HUES64 (cell line): ENCODE results near the gene PTPRF. TPM values are rescaled to one million over a fixed set of nuclear protein-coding genes. Genes with fewer than 3 reads are reported as not detected.
A peak's percentile ranks its signal among the peaks of the same experiment; 100 is the strongest.
"Not testable (repeated sequence)": the region's sequence is repeated elsewhere in the genome, so short reads cannot be mapped to it uniquely, and the experiment has no call there.

Experiments used
- H3K27ac ChIP-seq: 2 replicates; pipeline ENCODE4 v1.7.0; 2013; ENCODE audit warnings: low read depth, low read length, inconsistent platforms
- H3K27me3 ChIP-seq: 2 replicates; pipeline ENCODE4 v1.6.1; 2013; ENCODE audit warnings: mild to moderate bottlenecking, low read length; ENCODE audit not compliant: insufficient read depth
- H3K36me3 ChIP-seq: 2 replicates; pipeline ENCODE4 v1.6.1; 2013; ENCODE audit warnings: mild to moderate bottlenecking, low read length; ENCODE audit not compliant: insufficient read depth
- H3K4me1 ChIP-seq: 2 replicates; pipeline ENCODE4 v1.6.1; 2013; ENCODE audit warnings: mild to moderate bottlenecking, low read length, moderate library complexity; ENCODE audit not compliant: insufficient read depth
- H3K4me3 ChIP-seq: 2 replicates; pipeline ENCODE4 v1.5.1; 2013; ENCODE audit warnings: mild to moderate bottlenecking, low read length, moderate library complexity
- H3K9ac ChIP-seq: 2 replicates; pipeline ENCODE4 v1.6.1; 2013; ENCODE audit warnings: mild to moderate bottlenecking, low read depth, low read length
- H3K9me3 ChIP-seq: 2 replicates; pipeline ENCODE4 v1.6.1; 2013; ENCODE audit warnings: low read depth, low read length; ENCODE audit not compliant: insufficient read depth
- WGBS: fragments of 150-250, 120-280 bp; methylation state at CpG from one replicate; pipeline ENCODE4 v1.1.7; 2013; ENCODE audit warnings: missing lambda C conversion rate; 5-methylcytosine and 5-hydroxymethylcytosine counted together
- polyA plus RNA-seq, 2 experiments: library from polyadenylated mRNA; stranded (reverse); fragments of 50-300 nt; gene quantifications; one replicate each; pipeline ENCODE4 v1.2.3, GENCODE V29; 2013

The PTPRF gene
- polyA plus RNA-seq (2013, experiment 1 of 2), result 71.1 TPM
- 87.6 TPM for polyA plus RNA-seq (2013, experiment 2 of 2)

GRCh38 chr1:43530483-43531106, at the start of gene PTPRF:
TSS of gene PTPRF (plus strand) at chr1:43530883. CDS start at chr1:43545076, 14,193 bp downstream.
- Histone ChIP-seq H3K9ac (peak within 1 kb of the TSS; percentile 43), H3K27ac (peak within 1 kb of the TSS; percentile 17; the same call in 1 of the 2 replicates), H3K4me1 (peaks cover 37% of the 10 kb centered on the region), H3K4me3 (peak within 1 kb of the TSS; percentile 66), H3K27me3 (peaks cover 17% of the 10 kb centered on the region), H3K36me3 (no peaks in the 10 kb centered on the region), H3K9me3 (no peaks in the 10 kb centered on the region)
- 1% methylated on average over 57 of the region's 58 CpGs for WGBS

DNA sequence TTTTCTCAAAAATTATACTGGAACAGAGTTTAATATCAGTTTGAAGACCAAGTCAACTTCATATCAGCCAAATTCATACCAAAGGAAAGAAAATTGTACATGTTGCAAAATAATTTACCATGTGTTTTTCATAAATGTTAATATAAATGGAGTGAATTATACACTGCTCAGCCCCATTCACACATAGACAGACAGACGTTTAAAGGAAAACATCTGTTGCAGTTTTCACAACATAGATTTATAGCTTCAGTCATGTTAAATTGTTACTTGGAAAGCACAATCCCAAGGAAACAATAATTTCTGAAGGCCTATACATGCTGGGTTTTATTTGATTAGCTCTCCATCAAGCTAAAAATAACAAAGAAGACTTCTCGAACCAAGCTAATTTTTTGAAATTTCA, 49.2 kb upstream of the PTPRF start:
- 100% methylated on average over 1 of the region's 2 CpGs for WGBS
- Histone ChIP-seq H3K27me3 (no peaks in the 10 kb centered on the region), H3K27ac (no peak overlapping the region), H3K9me3 (0 out of 2 replicates have a peak, but pooled peaks cover 2% of the 10 kb centered on the region), H3K4me3 (no peak overlapping the region), H3K9ac (no peak overlapping the region), H3K36me3 (no peaks in the 10 kb centered on the region), H3K4me1 (no peaks in the 10 kb centered on the region; the same call in 1 of the 2 replicates)

DNA sequence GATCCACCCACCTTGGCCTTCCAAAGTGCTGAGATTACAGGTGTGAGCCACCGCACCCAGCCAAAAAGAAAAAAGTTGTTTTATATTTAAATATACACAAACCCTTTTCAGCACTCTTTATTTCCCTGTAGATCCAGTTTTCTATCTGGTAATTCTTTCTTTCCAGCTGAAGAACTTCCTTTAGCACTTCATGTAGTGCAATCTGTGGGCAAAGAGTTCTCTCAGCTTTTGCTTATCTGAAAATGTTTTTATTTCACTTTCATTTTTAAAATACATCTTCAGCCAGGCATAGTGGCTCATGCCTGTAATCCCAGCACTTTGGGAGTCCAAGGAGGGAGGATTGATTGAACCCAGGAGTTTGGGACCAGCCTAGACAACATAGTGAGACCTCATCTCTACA, 48.5 kb upstream of the PTPRF start:
- Histone ChIP-seq H3K4me1 (no peaks in the 10 kb centered on the region), H3K27me3 (no peaks in the 10 kb centered on the region), H3K9ac (no peak overlapping the region), H3K4me3 (no peak overlapping the region), H3K27ac (no peak overlapping the region), H3K36me3 (no peaks in the 10 kb centered on the region), H3K9me3 (0 out of 2 replicates have a peak, but pooled peaks cover 3% of the 10 kb centered on the region)
- no CpG with 5 or more reads among the region's 1 CpG for WGBS

- H3K4me1 ChIP-seq, result no peaks in the 10 kb centered on the region
- no peak overlapping the region for H3K9ac ChIP-seq
- H3K36me3 ChIP-seq, result no peaks in the 10 kb centered on the region
- 88% methylated on average over 2 of the region's 2 CpGs for WGBS
- H3K4me3 ChIP-seq, result no peak overlapping the region
- no peaks in the 10 kb centered on the region for H3K27me3 ChIP-seq
- peaks cover 11% of the 10 kb centered on the region; the same call in 1 of the 2 replicates for H3K9me3 ChIP-seq
- H3K27ac ChIP-seq, result no peak overlapping the region
These were observed 46.3 kb upstream of the PTPRF start for GRCh38 chr1:43484367-43484766.

GRCh38 chr1:43488165-43488564, 42.5 kb upstream of the PTPRF start:
- no peaks in the 10 kb centered on the region for H3K4me1 ChIP-seq
- H3K27ac ChIP-seq, result no peak overlapping the region
- H3K4me3 ChIP-seq, result no peak overlapping the region
- H3K9me3 ChIP-seq, result peaks cover 20% of the 10 kb centered on the region
- H3K27me3 ChIP-seq, result no peaks in the 10 kb centered on the region
- H3K36me3 ChIP-seq, result no peaks in the 10 kb centered on the region
- WGBS, result 83% methylated on average over 1 of the region's 1 CpG
- H3K9ac ChIP-seq, result no peak overlapping the region

- Histone ChIP-seq H3K36me3 (no peaks in the 10 kb centered on the region), H3K27ac (no peak overlapping the region), H3K4me1 (peaks cover 18% of the 10 kb centered on the region), H3K9me3 (peaks cover 20% of the 10 kb centered on the region), H3K27me3 (no peaks in the 10 kb centered on the region), H3K9ac (no peak overlapping the region), H3K4me3 (no peak overlapping the region)
- WGBS, result 100% methylated on average over 1 of the region's 1 CpG
These were observed 39.6 kb upstream of the PTPRF start for GRCh38 chr1:43491061-43491460.

DNA sequence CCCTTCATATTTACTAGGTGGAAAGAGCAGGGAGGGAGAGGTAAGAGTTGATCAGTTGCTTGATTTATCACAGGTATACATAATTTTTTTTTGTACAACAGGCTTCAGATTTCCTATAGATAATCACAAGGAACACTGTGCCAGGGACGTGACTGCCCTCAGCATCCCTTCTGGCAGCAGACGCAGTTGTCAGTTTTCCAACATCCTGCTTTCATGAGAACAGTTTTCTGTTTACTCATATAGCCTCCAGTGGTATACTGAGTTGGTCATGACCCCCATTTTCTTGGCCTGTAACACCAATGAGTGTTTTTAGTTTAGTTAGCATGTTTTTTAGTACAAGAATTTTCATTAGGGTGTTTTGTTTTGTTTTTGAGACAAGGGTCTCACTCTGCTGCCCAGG, 37.9 kb upstream of the PTPRF start:
- H3K9me3 ChIP-seq, result peaks cover 15% of the 10 kb centered on the region
- H3K4me1 ChIP-seq, result peaks cover 18% of the 10 kb centered on the region
- 93% methylated on average over 2 of the region's 2 CpGs for WGBS
- no peak overlapping the region for H3K4me3 ChIP-seq
- H3K27me3 ChIP-seq, result no peaks in the 10 kb centered on the region
- no peak overlapping the region for H3K9ac ChIP-seq
- no peaks in the 10 kb centered on the region for H3K36me3 ChIP-seq
- H3K27ac ChIP-seq, result no peak overlapping the region

DNA sequence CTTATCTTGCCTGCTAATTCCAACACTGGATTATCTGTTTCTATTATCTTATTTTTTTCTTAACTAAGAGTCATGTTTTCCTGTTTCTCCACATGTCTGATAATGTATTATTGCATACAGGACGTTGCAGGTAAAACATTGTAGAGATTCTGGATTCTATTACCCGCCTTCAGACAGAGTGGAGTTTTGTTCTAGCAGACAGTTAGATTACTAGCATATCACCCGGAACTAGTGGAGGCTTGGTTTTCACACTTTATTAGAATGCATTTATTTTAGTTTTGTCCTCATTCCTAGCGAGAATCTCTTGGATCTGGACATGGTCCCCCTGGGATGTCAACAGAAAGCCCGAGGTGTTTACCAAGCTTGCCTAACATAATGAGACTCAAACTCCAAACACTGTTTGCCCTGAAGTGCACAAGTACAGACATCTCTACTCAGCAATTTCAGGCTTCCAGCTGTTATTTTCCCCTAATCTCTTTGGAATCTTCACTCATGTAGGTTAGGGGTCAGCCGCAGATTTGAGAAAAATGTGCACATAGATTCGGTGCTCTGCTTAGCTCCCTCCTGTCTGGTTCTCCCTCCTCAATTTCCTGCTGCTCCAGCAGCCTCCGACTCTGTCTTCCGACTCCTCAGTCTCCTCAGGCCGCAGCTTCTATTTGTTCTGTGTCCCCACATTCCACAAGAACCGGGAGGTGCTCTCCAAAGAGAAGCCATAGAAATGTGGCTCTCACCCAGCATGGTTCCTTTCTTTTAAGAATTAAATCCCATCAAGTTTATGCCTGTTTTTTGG, 36.8 kb upstream of the PTPRF start:
- Histone ChIP-seq H3K27ac (peak overlapping the region; percentile 27; the same call in 1 of the 2 replicates), H3K9ac (0 out of 2 replicates have a peak overlapping the region, but pooled peaks have one; percentile 16), H3K27me3 (no peaks in the 10 kb centered on the region), H3K4me3 (peak overlapping the region; percentile 11; the same call in 1 of the 2 replicates), H3K4me1 (peaks cover 18% of the 10 kb centered on the region), H3K9me3 (peaks cover 9% of the 10 kb centered on the region; the same call in 1 of the 2 replicates), H3K36me3 (no peaks in the 10 kb centered on the region)
- WGBS, result 47% methylated on average over 11 of the region's 11 CpGs

DNA sequence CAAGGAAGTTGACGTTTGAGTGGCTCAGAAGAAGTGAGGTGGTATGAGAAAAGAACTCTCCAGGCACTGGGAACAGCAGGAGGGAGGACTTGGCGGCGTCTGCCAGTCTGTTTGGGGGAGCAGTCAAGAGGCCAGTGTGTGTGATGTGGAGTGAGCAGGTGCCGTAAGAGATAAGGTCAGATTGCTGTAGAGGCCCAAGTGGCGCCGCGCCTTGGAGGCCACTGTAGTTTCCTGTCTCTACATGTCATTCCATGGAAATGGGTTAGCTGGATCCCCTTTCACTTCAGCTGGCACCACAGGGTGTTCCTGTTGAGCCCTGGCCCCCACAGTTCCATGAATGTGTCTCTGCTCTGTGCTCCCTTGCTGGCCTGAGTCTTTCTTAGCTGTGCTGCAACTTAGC, 35.5 kb upstream of the PTPRF start:
- H3K27ac ChIP-seq, result no peak overlapping the region
- peaks cover 18% of the 10 kb centered on the region for H3K4me1 ChIP-seq
- H3K27me3 ChIP-seq, result no peaks in the 10 kb centered on the region
- no peak overlapping the region for H3K4me3 ChIP-seq
- peaks cover 9% of the 10 kb centered on the region; the same call in 1 of the 2 replicates for H3K9me3 ChIP-seq
- no peak overlapping the region for H3K9ac ChIP-seq
- WGBS, result 79% methylated on average over 7 of the region's 7 CpGs
- no peaks in the 10 kb centered on the region for H3K36me3 ChIP-seq

DNA sequence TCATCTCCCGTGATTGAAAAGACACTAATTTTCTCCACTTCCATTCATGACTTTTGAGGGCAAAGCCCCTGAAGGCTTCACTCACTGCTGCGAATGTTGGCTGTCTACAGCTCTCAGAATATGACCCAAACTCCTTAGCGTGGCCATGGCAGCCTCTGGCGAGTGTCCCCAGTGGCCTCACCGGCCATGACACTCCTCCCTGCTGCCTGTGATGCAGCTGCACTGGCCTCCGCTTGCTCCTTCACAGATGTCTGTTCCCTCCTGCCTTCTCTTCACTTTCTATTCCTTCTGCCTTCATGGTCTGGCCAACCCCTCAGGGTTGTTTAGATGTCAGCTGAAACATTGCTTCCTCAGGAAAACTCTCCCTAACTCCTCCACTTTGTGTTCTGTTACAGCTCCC, 30.8 kb upstream of the PTPRF start:
- Histone ChIP-seq H3K27ac (no peak overlapping the region), H3K4me3 (no peak overlapping the region), H3K27me3 (no peaks in the 10 kb centered on the region), H3K9me3 (no peaks in the 10 kb centered on the region), H3K9ac (no peak overlapping the region), H3K4me1 (peaks cover 3% of the 10 kb centered on the region; the same call in 1 of the 2 replicates), H3K36me3 (no peaks in the 10 kb centered on the region)
- WGBS, result 80% methylated on average over 6 of the region's 6 CpGs

- not testable (repeated sequence) for H3K4me1 ChIP-seq, H3K27ac ChIP-seq, H3K9me3 ChIP-seq, H3K36me3 ChIP-seq, H3K9ac ChIP-seq, H3K4me3 ChIP-seq, H3K27me3 ChIP-seq
- 95% methylated on average over 19 of the region's 33 CpGs for WGBS
These were observed 28.9 kb upstream of the PTPRF start for GRCh38 chr1:43501806-43502205.
